H1 (cell line): ENCODE measurements around the gene CUTC.

ENCODE experiments used
- CTCF ChIP-seq, 3 experiments: IDR thresholded peaks; 1 replicate in 2 of 3; 2 replicates in 1 of 3; pipeline versions ENCODE4 v1.5.1 to v1.6.1; 2011; ENCODE audit warnings: low read length in 3 of 3, mild to moderate bottlenecking in 3 of 3, inconsistent platforms in 2 of 3, low read depth in 1 of 3, moderate library complexity in 1 of 3; ENCODE audit not compliant: insufficient read depth in 1 of 3; ENCODE audit errors: control extremely low read depth in 1 of 3
- KDM1A ChIP-seq: fragments of 200-600, 300-600 bp; sonication (generic); IDR thresholded peaks from 2 replicates; pipeline ENCODE4 v1.7.1; 2016; ENCODE audit warnings: mild to moderate bottlenecking, low read length, borderline replicate concordance
- YY1 ChIP-seq: IDR thresholded peaks from 2 replicates; pipeline ENCODE4 v1.6.1; 2011; ENCODE audit warnings: low read depth, mild to moderate bottlenecking, low read length

GRCh38 chr10:99758211-99758891, 26.3 kb downstream of the CUTC start:
- TF ChIP-seq CTCF (IDR thresholded peaks at IDR 0.05; ENCODE audit: control extremely low read depth in 1 of 3, insufficient read depth in 1 of 3, low read depth in 1 of 3, low read length in 3 of 3) (no peak), KDM1A (no peak), YY1 (no peak)
